Smooth muscle cell (in vitro differentiated cells): Measurements from ENCODE around the gene VPS50. TPM values are rescaled to one million over a fixed set of nuclear protein-coding genes. Genes with fewer than 3 reads are reported as not detected.
A peak's percentile ranks its signal among the peaks of the same experiment; 100 is the strongest.
"Not testable (repeated sequence)": the region's sequence is repeated elsewhere in the genome, so short reads cannot be mapped to it uniquely, and the experiment has no call there.

Source experiments
- DNase-seq: peaks from one replicate; lab custom pipeline; 2025; ENCODE audit not compliant: unreplicated experiment; lab: John Stamatoyannopoulos, UW
- H2AFZ ChIP-seq: fragments of 200-600 bp; sonication (generic); 2 replicates; pipeline ENCODE4 v1.6.0; 2016; ENCODE audit warnings: antibody characterized with exemption, low read depth, mild to moderate bottlenecking
- H3F3A ChIP-seq: fragments of 200-600 bp; sonication (generic); 2 replicates; pipeline ENCODE4 v1.6.0; 2017; ENCODE audit warnings: antibody characterized with exemption, low read depth
- H3K27ac ChIP-seq: fragments of 200-600 bp; sonication (generic); 2 replicates; pipeline ENCODE4 v1.5.1; 2016; ENCODE audit warnings: low read depth, mild to moderate bottlenecking
- H3K27me3 ChIP-seq: fragments of 200-600 bp; sonication (generic); 2 replicates; pipeline ENCODE4 v1.6.1; 2016; ENCODE audit warnings: low read depth, mild to moderate bottlenecking
- H3K36me3 ChIP-seq: fragments of 200-600 bp; sonication (generic); 2 replicates; pipeline ENCODE4 v1.5.1; 2016; ENCODE audit warnings: low read depth
- H3K4me1 ChIP-seq: fragments of 200-600 bp; sonication (generic); 2 replicates; pipeline ENCODE4 v1.5.1; 2016; ENCODE audit warnings: low read depth
- H3K4me2 ChIP-seq: fragments of 200-600 bp; sonication (generic); 2 replicates; pipeline ENCODE4 v1.6.0; 2016; ENCODE audit warnings: mild to moderate bottlenecking
- H3K4me3 ChIP-seq: fragments of 200-600 bp; sonication (generic); 2 replicates; pipeline ENCODE4 v1.5.1; 2016; ENCODE audit warnings: mild to moderate bottlenecking
- H3K79me2 ChIP-seq: fragments of 200-600 bp; sonication (generic); 2 replicates; pipeline ENCODE4 v1.6.0; 2016; ENCODE audit warnings: low read depth, mild to moderate bottlenecking
- H3K9ac ChIP-seq: fragments of 200-600 bp; sonication (generic); 2 replicates; pipeline ENCODE4 v1.6.0; 2016; ENCODE audit warnings: low read depth
- H3K9me3 ChIP-seq: fragments of 200-600 bp; sonication (generic); replicated peaks from 2 replicates; pipeline ENCODE4 v1.5.1; 2016; ENCODE audit warnings: low read depth
- H4K20me1 ChIP-seq: fragments of 200-600 bp; sonication (generic); 2 replicates; pipeline ENCODE4 v1.6.0; 2016; ENCODE audit warnings: low read depth
- CTCF ChIP-seq: fragments of 200-600 bp; sonication (generic); IDR thresholded peaks from 2 replicates; pipeline ENCODE4 v1.5.1; 2017; ENCODE audit warnings: borderline replicate concordance, mild to moderate bottlenecking, antibody characterized with exemption; ENCODE audit not compliant: insufficient read depth, poor library complexity, severe bottlenecking
- WGBS: methylation state at CpG from one replicate; pipeline ENCODE4 v1.1.7; 2016; ENCODE audit warnings: low lambda C conversion rate; 5-methylcytosine and 5-hydroxymethylcytosine counted together
- polyA plus RNA-seq: library from polyadenylated mRNA; unstranded; fragments of >200 nt; fragmentation: Nextera tagmentation; extraction: Ambion mirVana; gene quantifications from 2 replicates; pipeline ENCODE4 v1.2.1, GENCODE V29; 2016
- total RNA-seq: library from RNA; depleted of rRNA; stranded (reverse); fragments of >200 nt; gene quantifications from 2 replicates; pipeline ENCODE4 v1.2.3, GENCODE V29; 2014

The VPS50 gene
- total and polyA plus RNA-seq, 2 experiments from 2014 or later = 7.7 to 26.7 TPM

GRCh38 chr7:93367254-93367653 is 135.1 kb downstream of the VPS50 start:
- Histone ChIP-seq H3K4me1 (no peaks in the 10 kb centered on the region), H3K27me3 (no peaks in the 10 kb centered on the region), H3K4me3 (no peak overlapping the region), H4K20me1 (no peaks in the 10 kb centered on the region), H3K27ac (no peak overlapping the region), H3K9me3 (no peaks in the 10 kb centered on the region), H3K9ac (no peak overlapping the region), H3F3A (no peaks in the 10 kb centered on the region), H2AFZ (no peak overlapping the region), H3K79me2 (no peaks in the 10 kb centered on the region), H3K4me2 (peak overlapping the region; percentile 1), H3K36me3 (no peaks in the 10 kb centered on the region)
- 67% methylated on average over 2 of the region's 2 CpGs for WGBS
- DNase-seq = no peak
- no peak for TF ChIP-seq CTCF

GRCh38 chr7:93370937-93371336 is 138.8 kb downstream of the VPS50 start:
- not testable (repeated sequence) for H3K27me3 ChIP-seq, H3K79me2 ChIP-seq, H3K36me3 ChIP-seq, H3K4me3 ChIP-seq, H3K9ac ChIP-seq, H3F3A ChIP-seq, H3K4me2 ChIP-seq, H3K9me3 ChIP-seq, H3K27ac ChIP-seq, H3K4me1 ChIP-seq, H4K20me1 ChIP-seq, DNase-seq, H2AFZ ChIP-seq
- 77% methylated on average over 3 of the region's 3 CpGs for WGBS

GRCh38 chr7:93373537-93373936 is 141.4 kb downstream of the VPS50 start:
- no peak overlapping the region for H3K4me2 ChIP-seq
- no peak overlapping the region for H3K27ac ChIP-seq
- TF ChIP-seq CTCF = no peak

GRCh38 chr7:93374345-93374940 is 142.3 kb downstream of the VPS50 start:
- no peaks in the 10 kb centered on the region for H3K79me2 ChIP-seq
- H3K36me3 ChIP-seq = no peaks in the 10 kb centered on the region
- H2AFZ ChIP-seq = peak overlapping the region; percentile 65
- no peak overlapping the region for H3K27ac ChIP-seq
- H3K27me3 ChIP-seq = no peaks in the 10 kb centered on the region
- H3K9ac ChIP-seq = no peak overlapping the region
- no peaks in the 10 kb centered on the region for H3K9me3 ChIP-seq
- DNase-seq = no peak
- TF ChIP-seq CTCF = peak; percentile 70
- 37% methylated on average over 5 of the region's 5 CpGs for WGBS
- no peaks in the 10 kb centered on the region for H3F3A ChIP-seq
- peaks cover 2% of the 10 kb centered on the region for H3K4me1 ChIP-seq
- H3K4me2 ChIP-seq = peak overlapping the region; percentile 77
- H4K20me1 ChIP-seq = no peaks in the 10 kb centered on the region
- no peak overlapping the region for H3K4me3 ChIP-seq

More at GRCh38 chr7:93373537-93373936, 141.4 kb downstream of the VPS50 start:
- Histone ChIP-seq H3F3A (no peaks in the 10 kb centered on the region), H3K9me3 (no peaks in the 10 kb centered on the region), H3K27me3 (no peaks in the 10 kb centered on the region), H3K79me2 (no peaks in the 10 kb centered on the region), H2AFZ (no peak overlapping the region), H4K20me1 (no peaks in the 10 kb centered on the region), H3K4me1 (peaks cover 2% of the 10 kb centered on the region), H3K9ac (no peak overlapping the region), H3K4me3 (no peak overlapping the region), H3K36me3 (no peaks in the 10 kb centered on the region)
- no peak for DNase-seq
